OCI-LY7 (cell line): ENCODE results near the gene CTNNBIP1.

Experiments used
- CTCF ChIP-seq: fragments of 200-600 bp; sonication (generic); conservative IDR thresholded peaks from 2 replicates; pipeline ENCODE4 v1.5.1; 2014; ENCODE audit warnings: mild to moderate bottlenecking, antibody characterized with exemption, low read length, moderate library complexity, mixed read lengths
- EZH2phosphoT487 ChIP-seq: fragments of 200-600 bp; sonication (generic); IDR thresholded peaks from 2 replicates; pipeline ENCODE4 v1.6.1; 2018; ENCODE audit warnings: low read depth, borderline replicate concordance, mild to moderate bottlenecking, mixed run types, antibody characterized with exemption, low read length, moderate library complexity, mixed read lengths

- TF ChIP-seq CTCF (no peak), EZH2phosphoT487 (no peak)
Observed at GRCh38 chr1:9815150-9815549, 94.9 kb downstream of the CTNNBIP1 start.
